ENCODE results near the gene GLTP. TPM values are rescaled to one million over a fixed set of nuclear protein-coding genes. Genes with fewer than 3 reads are reported as not detected.
A peak's percentile ranks its signal among the peaks of the same experiment; 100 is the strongest.
"Not testable (repeated sequence)": the region's sequence is repeated elsewhere in the genome, so short reads cannot be mapped to it uniquely, and the experiment has no call there.

Gene GLTP
- total RNA-seq, 4 donors from 2014 or later, result 18.3 to 34.0 (median 22.4) TPM

GRCh38 chr12:109899783-109900751, 19.7 kb upstream of the GLTP start, which contains the start of gene TCHP:
Gene TCHP (plus strand): TSS chr12:109900274. CDS start chr12:109903027, 2,753 bp downstream.
- intact Hi-C loops (cut with DNase I; ENCODE audit: low total_unique reads), result loop anchor here (2.0 to 5.0 kb wide), 2 partner anchors 49 to 97 kb away; partner anchors contain the start of genes ANKRD13A and GIT2
- Histone ChIP-seq H3K36me3 (peaks cover 0 to 22% of the 10 kb centered on the region in 2 donors), H3K27ac (peak within 1 kb of the TSS; percentile 76 to 91 (median 83)), H3K4me1 (peaks cover 10 to 15% of the 10 kb centered on the region in 2 donors), H3K4me3 (peak within 1 kb of the TSS; percentile 69 to 97 (median 80)), H3K27me3 (no peaks in the 10 kb centered on the region), H3K9me3 (no peaks in the 10 kb centered on the region)
- in situ Hi-C loops (cut with MboI; ENCODE audit: low sequenced_read_pairs in 4 of 4), result no loop called here
- TF ChIP-seq CTCF (IDR thresholded peaks at IDR 0.05 in 4 of 5, conservative IDR thresholded peaks at IDR 0.05 in 1 of 5), result peak in 2 of 5 experiments; percentile 34 to 35
- TF ChIP-seq POLR2A (IDR thresholded peaks at IDR 0.05), result peak in 1 of 2 donors; percentile 24
- ATAC-seq (peak; percentile 96 to 97), DNase-seq (peak; percentile 74 to 80)

- in situ Hi-C loops (cut with MboI; ENCODE audit: low sequenced_read_pairs in 4 of 4); DNase-seq; intact Hi-C loops (cut with DNase I; ENCODE audit: low total_unique reads); H3K9me3 ChIP-seq; ATAC-seq; H3K27me3 ChIP-seq: not testable (repeated sequence)
- H3K4me3 ChIP-seq, result peak overlapping the region in 2 of 4 donors; percentile 69 to 77
- peaks cover 0 to 15% of the 10 kb centered on the region in 2 donors for H3K36me3 ChIP-seq
- peaks cover 10 to 15% of the 10 kb centered on the region in 2 donors for H3K4me1 ChIP-seq
- peak overlapping the region; percentile 76 to 91 (median 83) for H3K27ac ChIP-seq
Measured at GRCh38 chr12:109899345-109899744, 19.0 kb upstream of the GLTP start.

- H3K27me3 ChIP-seq, result peaks cover 0 to under 1% (median 0%) of the 10 kb centered on the region in 3 donors
- no peak overlapping the region for H3K4me3 ChIP-seq
- DNase-seq (no peak), ATAC-seq (no peak)
- intact Hi-C loops (cut with DNase I; ENCODE audit: low total_unique reads), result no loop called here
- no peaks in the 10 kb centered on the region for H3K36me3 ChIP-seq
- H3K9me3 ChIP-seq, result no peaks in the 10 kb centered on the region
- TF ChIP-seq CTCF (IDR thresholded peaks at IDR 0.05 in 4 of 5, conservative IDR thresholded peaks at IDR 0.05 in 1 of 5) (no peak), POLR2A (IDR thresholded peaks at IDR 0.05) (no peak)
- H3K27ac ChIP-seq, result no peak overlapping the region
- H3K4me1 ChIP-seq, result peaks cover 10 to 15% of the 10 kb centered on the region in 2 donors
- in situ Hi-C loops (cut with MboI; ENCODE audit: low sequenced_read_pairs in 4 of 4), result no loop called here
Measured at GRCh38 chr12:109897029-109897428, 16.7 kb upstream of the GLTP start.

- TF ChIP-seq POLR2A (IDR thresholded peaks at IDR 0.05) (no peak), CTCF (IDR thresholded peaks at IDR 0.05 in 4 of 5, conservative IDR thresholded peaks at IDR 0.05 in 1 of 5) (no peak)
- DNase-seq (no peak), ATAC-seq (no peak)
- intact Hi-C loops (cut with DNase I; ENCODE audit: low total_unique reads), result no loop called here
- H3K9me3 ChIP-seq, result no peaks in the 10 kb centered on the region
- no peak overlapping the region for H3K4me3 ChIP-seq
- H3K27me3 ChIP-seq, result peaks cover 0 to 3% (median 0%) of the 10 kb centered on the region in 3 donors
- in situ Hi-C loops (cut with MboI; ENCODE audit: low sequenced_read_pairs in 4 of 4), result no loop called here
- H3K36me3 ChIP-seq, result no peaks in the 10 kb centered on the region
- H3K27ac ChIP-seq, result no peak overlapping the region
- peaks cover 5 to 8% of the 10 kb centered on the region in 2 donors for H3K4me1 ChIP-seq
Measured at GRCh38 chr12:109896188-109896587, 15.8 kb upstream of the GLTP start.

GRCh38 chr12:109894939-109895338, 14.6 kb upstream of the GLTP start:
- in situ Hi-C loops (cut with MboI; ENCODE audit: low sequenced_read_pairs in 4 of 4) (no loop called here), intact Hi-C loops (cut with DNase I; ENCODE audit: low total_unique reads) (no loop called here)
- no peak for ATAC-seq
- Histone ChIP-seq H3K36me3 (no peaks in the 10 kb centered on the region), H3K27ac (no peak overlapping the region), H3K27me3 (peaks cover 0 to 3% (median 0%) of the 10 kb centered on the region in 3 donors), H3K9me3 (no peaks in the 10 kb centered on the region), H3K4me1 (no peaks in the 10 kb centered on the region), H3K4me3 (no peak overlapping the region)
- TF ChIP-seq POLR2A (IDR thresholded peaks at IDR 0.05), result no peak
- TF ChIP-seq CTCF (IDR thresholded peaks at IDR 0.05 in 4 of 5, conservative IDR thresholded peaks at IDR 0.05 in 1 of 5), result no peak
- DNase-seq, result no peak
